Subcutaneous abdominal adipose tissue (tissue), 5 donors: ENCODE measurements around the gene CLCC1.
"Not testable (repeated sequence)": the region's sequence is repeated elsewhere in the genome, so short reads cannot be mapped to it uniquely, and the experiment has no call there.

Source experiments
- H3K27ac ChIP-seq: one replicate; pipeline ENCODE4 v1.7.0; 2013; ENCODE audit warnings: low read depth, mild to moderate bottlenecking, inconsistent platforms, low read length, moderate library complexity
- H3K27me3 ChIP-seq, 5 donors: one replicate each; pipeline ENCODE4 v1.7.0; 2013; ENCODE audit warnings: low read length in 5 of 5, inconsistent platforms in 1 of 5; ENCODE audit not compliant: control insufficient read depth in 5 of 5, insufficient read depth in 4 of 5
- H3K36me3 ChIP-seq, 5 donors: one replicate each; pipeline ENCODE4 v1.7.0; 2013; ENCODE audit warnings: low read length in 5 of 5; ENCODE audit not compliant: control insufficient read depth in 5 of 5, insufficient read depth in 5 of 5
- H3K4me1 ChIP-seq, 5 donors: one replicate each; pipeline ENCODE4 v1.7.0; 2013; ENCODE audit warnings: low read length in 5 of 5, mild to moderate bottlenecking in 3 of 5, moderate library complexity in 1 of 5; ENCODE audit not compliant: control insufficient read depth in 5 of 5, insufficient read depth in 5 of 5
- H3K4me3 ChIP-seq, 5 donors: one replicate each; pipeline ENCODE4 v1.7.0; 2013; ENCODE audit warnings: low read length in 5 of 5, low read depth in 1 of 5
- H3K9ac ChIP-seq, 5 donors: one replicate each; pipeline ENCODE4 v1.7.0; 2013; ENCODE audit warnings: low read length in 5 of 5, mild to moderate bottlenecking in 4 of 5, moderate library complexity in 3 of 5
- H3K9me3 ChIP-seq, 5 donors: one replicate each; pipeline ENCODE4 v1.7.0; 2013; ENCODE audit warnings: low read length in 5 of 5; ENCODE audit not compliant: control insufficient read depth in 5 of 5
- donor health status: healthy.
- donor health status: healthy.
- donor health status: healthy.
- donor health status: healthy.
- donor health status: healthy.

CLCC1 gene

GRCh38 chr1:108927565-108927964 is 35.7 kb downstream of the CLCC1 start:
- H3K27ac ChIP-seq, H3K4me1 ChIP-seq, H3K4me3 ChIP-seq, H3K9ac ChIP-seq, H3K9me3 ChIP-seq, H3K27me3 ChIP-seq: not testable (repeated sequence)
- H3K36me3 ChIP-seq: peaks cover 51 to 83% (median 67%) of the 10 kb centered on the region in 5 donors

- no peaks in the 10 kb centered on the region for H3K9me3 ChIP-seq
- peaks cover 41 to 69% (median 53%) of the 10 kb centered on the region in 5 donors for H3K36me3 ChIP-seq
- no peak overlapping the region for H3K27ac ChIP-seq
- no peaks in the 10 kb centered on the region for H3K27me3 ChIP-seq
- no peaks in the 10 kb centered on the region for H3K4me1 ChIP-seq
- H3K4me3 ChIP-seq: no peak overlapping the region
- H3K9ac ChIP-seq: no peak overlapping the region
These were observed 37.4 kb downstream of the CLCC1 start for GRCh38 chr1:108925920-108926319.

- peaks cover 0 to 2% (median 0%) of the 10 kb centered on the region in 5 donors for H3K36me3 ChIP-seq
- no peaks in the 10 kb centered on the region for H3K9me3 ChIP-seq
- H3K27me3 ChIP-seq: no peaks in the 10 kb centered on the region
- H3K4me3 ChIP-seq: no peak overlapping the region
- no peaks in the 10 kb centered on the region for H3K4me1 ChIP-seq
- no peak overlapping the region for H3K9ac ChIP-seq
- H3K27ac ChIP-seq: no peak overlapping the region
These were observed 46.5 kb downstream of the CLCC1 start for GRCh38 chr1:108916788-108917187.
